ENCODE data around the gene ZFHX3. TPM values are rescaled to one million over a fixed set of nuclear protein-coding genes. Genes with fewer than 3 reads are reported as not detected.

ZFHX3 gene
- total RNA-seq, 2 experiments from 2014 or later, result 0.63 to 0.64 TPM

GRCh38 chr16:72873044-72873443 is 174.9 kb downstream of the ZFHX3 start:
- Histone ChIP-seq H3K27ac (ENCODE audit: low read depth in 1 of 2, low read length in 2 of 2) (no peak overlapping the region), H3K36me3 (ENCODE audit: insufficient read depth, low read length) (no peaks in the 10 kb centered on the region), H3K9me3 (ENCODE audit: control insufficient read depth in 1 of 2, insufficient read depth in 1 of 2, low read length in 2 of 2) (peaks cover 0 to 8% of the 10 kb centered on the region in 2 experiments), H3K27me3 (ENCODE audit: control insufficient read depth in 1 of 2, insufficient read depth in 2 of 2, low read length in 2 of 2) (peaks cover 0 to 1% of the 10 kb centered on the region in 2 experiments), H3K4me3 (ENCODE audit: low read length) (no peak overlapping the region), H3K4me1 (ENCODE audit: insufficient read depth, low read length) (peaks cover 4% of the 10 kb centered on the region)
- CTCF ChIA-PET, result no interaction called here
- Mint-ChIP-seq H3K36me3 (ENCODE audit: low read depth) (no peaks in the 10 kb centered on the region), H3K4me1 (ENCODE audit: low read depth) (no peaks in the 10 kb centered on the region), H3K27me3 (no peaks in the 10 kb centered on the region), H3K4me3 (no peak overlapping the region), H3K9me3 (no peaks in the 10 kb centered on the region), H3K27ac (no peak overlapping the region)
- DNase-seq, result no peak
- POLR2A ChIA-PET, result no interaction called here
- intact Hi-C loops (cut with DNase I, micrococcal nuclease), result no loop called here
- no peak for ATAC-seq (ENCODE audit: poor library complexity)
- TF ChIP-seq, protein P1, sequence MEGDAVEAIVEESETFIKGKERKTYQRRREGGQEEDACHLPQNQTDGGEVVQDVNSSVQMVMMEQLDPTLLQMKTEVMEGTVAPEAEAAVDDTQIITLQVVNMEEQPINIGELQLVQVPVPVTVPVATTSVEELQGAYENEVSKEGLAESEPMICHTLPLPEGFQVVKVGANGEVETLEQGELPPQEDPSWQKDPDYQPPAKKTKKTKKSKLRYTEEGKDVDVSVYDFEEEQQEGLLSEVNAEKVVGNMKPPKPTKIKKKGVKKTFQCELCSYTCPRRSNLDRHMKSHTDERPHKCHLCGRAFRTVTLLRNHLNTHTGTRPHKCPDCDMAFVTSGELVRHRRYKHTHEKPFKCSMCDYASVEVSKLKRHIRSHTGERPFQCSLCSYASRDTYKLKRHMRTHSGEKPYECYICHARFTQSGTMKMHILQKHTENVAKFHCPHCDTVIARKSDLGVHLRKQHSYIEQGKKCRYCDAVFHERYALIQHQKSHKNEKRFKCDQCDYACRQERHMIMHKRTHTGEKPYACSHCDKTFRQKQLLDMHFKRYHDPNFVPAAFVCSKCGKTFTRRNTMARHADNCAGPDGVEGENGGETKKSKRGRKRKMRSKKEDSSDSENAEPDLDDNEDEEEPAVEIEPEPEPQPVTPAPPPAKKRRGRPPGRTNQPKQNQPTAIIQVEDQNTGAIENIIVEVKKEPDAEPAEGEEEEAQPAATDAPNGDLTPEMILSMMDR (IDR thresholded peaks at IDR 0.05), result no peak

GRCh38 chr16:72865835-72866234 is 182.1 kb downstream of the ZFHX3 start:
- Mint-ChIP-seq H3K36me3 (ENCODE audit: low read depth) (no peaks in the 10 kb centered on the region), H3K27ac (no peak overlapping the region), H3K4me1 (ENCODE audit: low read depth) (no peaks in the 10 kb centered on the region), H3K9me3 (no peaks in the 10 kb centered on the region), H3K27me3 (peaks cover 3% of the 10 kb centered on the region), H3K4me3 (no peak overlapping the region)
- Histone ChIP-seq H3K27ac (ENCODE audit: low read depth in 1 of 2, low read length in 2 of 2) (no peak overlapping the region), H3K36me3 (ENCODE audit: insufficient read depth, low read length) (no peaks in the 10 kb centered on the region), H3K27me3 (ENCODE audit: control insufficient read depth in 1 of 2, insufficient read depth in 2 of 2, low read length in 2 of 2) (no peaks in the 10 kb centered on the region), H3K9me3 (ENCODE audit: control insufficient read depth in 1 of 2, insufficient read depth in 1 of 2, low read length in 2 of 2) (peaks cover 0 to 5% of the 10 kb centered on the region in 2 experiments), H3K4me1 (ENCODE audit: insufficient read depth, low read length) (no peaks in the 10 kb centered on the region), H3K4me3 (ENCODE audit: low read length) (no peak overlapping the region)
- TF ChIP-seq, protein P1 (IDR thresholded peaks at IDR 0.05), result no peak
- intact Hi-C loops (cut with DNase I, micrococcal nuclease), result no loop called here
- ATAC-seq (ENCODE audit: poor library complexity), result no peak
- ChIA-PET POLR2A (no interaction called here), CTCF (no interaction called here)
- DNase-seq, result no peak

GRCh38 chr16:72865258-72865657 is 182.7 kb downstream of the ZFHX3 start:
- POLR2A ChIA-PET, result no interaction called here
- no peaks in the 10 kb centered on the region for H3K36me3 Mint-ChIP-seq (ENCODE audit: low read depth)
- Histone ChIP-seq H3K27ac (ENCODE audit: low read depth in 1 of 2, low read length in 2 of 2) (no peak overlapping the region), H3K4me3 (ENCODE audit: low read length) (no peak overlapping the region), H3K27me3 (ENCODE audit: control insufficient read depth in 1 of 2, insufficient read depth in 2 of 2, low read length in 2 of 2) (no peaks in the 10 kb centered on the region), H3K36me3 (ENCODE audit: insufficient read depth, low read length) (no peaks in the 10 kb centered on the region), H3K9me3 (ENCODE audit: control insufficient read depth in 1 of 2, insufficient read depth in 1 of 2, low read length in 2 of 2) (peaks cover 0 to 5% of the 10 kb centered on the region in 2 experiments), H3K4me1 (ENCODE audit: insufficient read depth, low read length) (no peaks in the 10 kb centered on the region)
- no peak overlapping the region for H3K4me3 Mint-ChIP-seq
- H3K4me1 Mint-ChIP-seq (ENCODE audit: low read depth), result no peaks in the 10 kb centered on the region
- intact Hi-C loops (cut with DNase I, micrococcal nuclease), result no loop called here
- no peaks in the 10 kb centered on the region for H3K9me3 Mint-ChIP-seq
- CTCF ChIA-PET, result no interaction called here
- no peak for ATAC-seq (ENCODE audit: poor library complexity)
- TF ChIP-seq, protein P1 (IDR thresholded peaks at IDR 0.05), result no peak
- no peak overlapping the region for H3K27ac Mint-ChIP-seq
- H3K27me3 Mint-ChIP-seq, result peaks cover 4% of the 10 kb centered on the region
- no peak for DNase-seq

Data from CD4-positive, alpha-beta T cell (primary cell).